Transverse colon (tissue), 4 donors: ENCODE results near the gene ERGIC3.

Source experiments
- CTCF ChIP-seq, 5 experiments: fragments of 200-600 bp in 3 of 5; fragments of 450-650 bp in 2 of 5; sonication (generic) in 3 of 5; IDR thresholded peaks; 1 replicate in 2 of 5; 2 replicates in 3 of 5; pipeline ENCODE4 v1.5.1; 2016 to 2017; ENCODE audit warnings: antibody characterized with exemption in 5 of 5, inconsistent platforms in 3 of 5, mild to moderate bottlenecking in 2 of 5, moderate library complexity in 1 of 5
- EP300 ChIP-seq: sonication (generic); formaldehyde crosslinking; IDR thresholded peaks from one replicate; pipeline ENCODE4 v1.6.1; 2017; ENCODE audit warnings: antibody characterized with exemption, low read depth
- POLR2AphosphoS5 ChIP-seq, 3 donors: sonication (generic); formaldehyde crosslinking; IDR thresholded peaks; one replicate each; pipeline ENCODE4 v1.6.1; 2016; ENCODE audit warnings: antibody characterized with exemption in 3 of 3

- TF ChIP-seq CTCF (IDR thresholded peaks at IDR 0.05) (no peak), EP300 (no peak), POLR2AphosphoS5 (IDR thresholded peaks at IDR 0.05) (no peak)
Measured at GRCh38 chr20:35502352-35502751, 39.5 kb upstream of the ERGIC3 start.
